Measurements from ENCODE around the gene FKBP14. TPM values are rescaled to one million over a fixed set of nuclear protein-coding genes. Genes with fewer than 3 reads are reported as not detected.

Gene FKBP14
- total RNA-seq, 4 donors from 2014 or later, result 4.9 to 86.5 (median 11.5) TPM

- intact Hi-C loops (cut with DNase I; ENCODE audit: low total_unique reads), result no loop called here
- H3K4me1 ChIP-seq, result no peaks in the 10 kb centered on the region
- H3K36me3 ChIP-seq, result no peaks in the 10 kb centered on the region
- H3K4me3 ChIP-seq, result peak overlapping the region; percentile 69 to 75
- H3K27me3 ChIP-seq, result no peaks in the 10 kb centered on the region
- TF ChIP-seq POLR2A (IDR thresholded peaks at IDR 0.05) (no peak), CTCF (IDR thresholded peaks at IDR 0.05) (peak in 2 of 4 experiments; percentile 9 to 17)
- no peak for DNase-seq
- H3K9me3 ChIP-seq, result no peaks in the 10 kb centered on the region
- peak overlapping the region; percentile 82 to 89 for H3K27ac ChIP-seq
Observed at GRCh38 chr7:30028749-30029635, 2.5 kb upstream of the FKBP14 start.

GRCh38 chr7:30028216-30028748 lies 1.8 kb upstream of the FKBP14 start, which contains the start of gene PLEKHA8:
PLEKHA8 (plus strand) TSS chr7:30028412; CDS start chr7:30028763, 351 bp downstream.
- no peaks in the 10 kb centered on the region for H3K9me3 ChIP-seq
- H3K27ac ChIP-seq, result peak within 1 kb of the TSS; percentile 82 to 89
- H3K4me1 ChIP-seq, result no peaks in the 10 kb centered on the region
- H3K4me3 ChIP-seq, result peak within 1 kb of the TSS; percentile 69 to 75
- no peaks in the 10 kb centered on the region for H3K27me3 ChIP-seq
- H3K36me3 ChIP-seq, result no peaks in the 10 kb centered on the region
- TF ChIP-seq CTCF (IDR thresholded peaks at IDR 0.05), result peak in 2 of 4 experiments; percentile 38 to 47
- TF ChIP-seq POLR2A (IDR thresholded peaks at IDR 0.05), result peak; percentile 59 to 86
- peak; percentile 81 to 91 for DNase-seq
- intact Hi-C loops (cut with DNase I; ENCODE audit: low total_unique reads), result no loop called here

GRCh38 chr7:30027740-30028215 lies 1.3 kb upstream of the FKBP14 start:
- Histone ChIP-seq H3K36me3 (no peaks in the 10 kb centered on the region), H3K9me3 (no peaks in the 10 kb centered on the region), H3K4me3 (peak overlapping the region; percentile 69 to 75), H3K4me1 (no peaks in the 10 kb centered on the region), H3K27me3 (no peaks in the 10 kb centered on the region), H3K27ac (peak overlapping the region; percentile 82 to 89)
- intact Hi-C loops (cut with DNase I; ENCODE audit: low total_unique reads), result no loop called here
- TF ChIP-seq POLR2A (IDR thresholded peaks at IDR 0.05) (no peak), CTCF (IDR thresholded peaks at IDR 0.05) (no peak)
- no peak for DNase-seq

- peak overlapping the region; percentile 82 to 89 for H3K27ac ChIP-seq
- no peak for DNase-seq
- TF ChIP-seq POLR2A (IDR thresholded peaks at IDR 0.05) (no peak), CTCF (IDR thresholded peaks at IDR 0.05) (no peak)
- no peaks in the 10 kb centered on the region for H3K9me3 ChIP-seq
- intact Hi-C loops (cut with DNase I; ENCODE audit: low total_unique reads), result no loop called here
- H3K4me1 ChIP-seq, result no peaks in the 10 kb centered on the region
- peak overlapping the region; percentile 69 to 75 for H3K4me3 ChIP-seq
- H3K27me3 ChIP-seq, result no peaks in the 10 kb centered on the region
- no peaks in the 10 kb centered on the region for H3K36me3 ChIP-seq
Observed at GRCh38 chr7:30027065-30027456, 559 bp upstream of the FKBP14 start.

- Histone ChIP-seq H3K27me3 (no peaks in the 10 kb centered on the region), H3K4me1 (peaks cover 0 to 4% of the 10 kb centered on the region in 2 donors), H3K9me3 (no peaks in the 10 kb centered on the region), H3K4me3 (no peak overlapping the region), H3K36me3 (no peaks in the 10 kb centered on the region), H3K27ac (no peak overlapping the region)
- TF ChIP-seq CTCF (IDR thresholded peaks at IDR 0.05) (no peak), POLR2A (IDR thresholded peaks at IDR 0.05) (no peak)
- DNase-seq, result no peak
- intact Hi-C loops (cut with DNase I; ENCODE audit: low total_unique reads), result no loop called here
Observed at GRCh38 chr7:30023524-30023923, 3.0 kb downstream of the FKBP14 start.
